RWPE1 (cell line): ENCODE results near the gene ATP1A1.

ENCODE experiments used
- CTCF ChIA-PET: fragments of 350-600 bp; sonication (Branson Sonifier 250); formaldehyde crosslinking; extraction: SDS; loops from one replicate; lab custom pipeline; 2021; lab: Yijun Ruan, JAX
- POLR2A ChIA-PET: fragments of 400-600 bp; formaldehyde crosslinking; extraction: SDS; loops from one replicate; lab custom pipeline; 2020; ENCODE audit warnings: antibody characterized with exemption; ENCODE audit not compliant: low non-redundant PET; lab: Yijun Ruan, JAX
- DNase-seq: peaks from one replicate; pipeline ENCODE4 v3.0.0; 2012; ENCODE audit warnings: low spot score
- H3K27ac ChIP-seq: fragments of 450-650 bp; 2 replicates; pipeline ENCODE4 v1.5.1; 2017
- CTCF ChIP-seq: fragments of 450-650 bp; conservative IDR thresholded peaks from 2 replicates; pipeline ENCODE4 v1.5.1; 2017; ENCODE audit warnings: low read depth, mild to moderate bottlenecking

ATP1A1 gene

GRCh38 chr1:116338400-116338799 is 34.6 kb upstream of the ATP1A1 start:
- TF ChIP-seq CTCF = no peak
- POLR2A ChIA-PET = no interaction called here
- CTCF ChIA-PET = no interaction called here
- H3K27ac ChIP-seq = no peak overlapping the region
- no peak for DNase-seq

- DNase-seq = peak; percentile 91
- ChIA-PET POLR2A (no interaction called here), CTCF (interaction anchor here (0.6 to 0.7 kb wide), 3 partner anchors 58 to 353 kb away, joined by 3 to 4 read pairs (median 4); no protein-coding TSS in a partner anchor)
- H3K27ac ChIP-seq = no peak overlapping the region
- no peak for TF ChIP-seq CTCF
Observed at GRCh38 chr1:116340506-116341231, 32.4 kb upstream of the ATP1A1 start.

GRCh38 chr1:116343019-116343418 is 30.0 kb upstream of the ATP1A1 start:
- no peak overlapping the region for H3K27ac ChIP-seq
- ChIA-PET CTCF (interaction anchor here (0.5 kb wide), 1 partner anchor 23 kb away, joined by 4 read pairs; no protein-coding TSS in a partner anchor), POLR2A (no interaction called here)

DNA sequence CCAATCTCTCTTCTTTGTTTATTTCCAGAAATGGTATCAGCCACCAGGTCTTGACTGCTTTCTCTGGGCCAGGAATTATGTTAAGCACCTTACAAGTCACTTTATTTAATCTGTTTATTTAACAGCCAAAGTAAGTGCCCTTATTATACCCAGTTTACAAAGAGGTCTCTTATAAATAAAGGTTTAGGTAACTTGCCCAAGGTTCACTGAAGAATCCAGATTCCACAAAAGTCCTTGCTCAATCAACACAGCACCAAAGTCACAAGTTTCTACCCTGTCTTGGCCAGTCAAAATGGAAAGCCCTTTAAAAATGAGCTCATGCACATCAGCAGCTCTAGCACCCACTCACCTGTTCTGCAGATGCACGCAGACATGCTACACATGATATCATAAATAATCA is 28.0 kb upstream of the ATP1A1 start:
- H3K27ac ChIP-seq = no peak overlapping the region
- POLR2A ChIA-PET = no interaction called here
- no peak for DNase-seq
- TF ChIP-seq CTCF = no peak
- CTCF ChIA-PET = interaction anchor here (1.0 kb wide), 1 partner anchor 18 kb away, joined by 6 read pairs; no protein-coding TSS in a partner anchor

More at GRCh38 chr1:116343019-116343418, 30.0 kb upstream of the ATP1A1 start:
- no peak for TF ChIP-seq CTCF
- no peak for DNase-seq

DNA sequence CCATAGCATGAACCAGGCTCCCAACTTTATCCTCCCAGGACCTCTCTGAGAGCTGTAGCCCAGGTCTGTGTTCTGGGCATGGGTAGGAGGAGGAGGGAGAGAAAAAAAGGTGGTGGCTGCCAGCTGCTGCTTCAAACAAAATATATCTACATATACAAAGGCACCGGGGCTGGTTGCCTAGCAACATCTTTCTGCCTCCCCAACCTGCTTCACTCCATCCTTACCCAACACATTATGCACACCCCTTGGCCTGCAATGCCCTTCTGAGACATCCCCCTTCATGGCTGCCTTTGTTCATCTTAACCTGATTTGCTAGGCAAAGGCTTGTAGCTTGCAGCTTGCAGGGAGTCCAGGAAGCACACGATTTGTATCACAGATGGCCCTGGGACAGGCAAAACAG is 27.2 kb upstream of the ATP1A1 start:
- ChIA-PET POLR2A (no interaction called here), CTCF (no interaction called here)
- no peak overlapping the region for H3K27ac ChIP-seq
- no peak for DNase-seq
- no peak for TF ChIP-seq CTCF

DNA sequence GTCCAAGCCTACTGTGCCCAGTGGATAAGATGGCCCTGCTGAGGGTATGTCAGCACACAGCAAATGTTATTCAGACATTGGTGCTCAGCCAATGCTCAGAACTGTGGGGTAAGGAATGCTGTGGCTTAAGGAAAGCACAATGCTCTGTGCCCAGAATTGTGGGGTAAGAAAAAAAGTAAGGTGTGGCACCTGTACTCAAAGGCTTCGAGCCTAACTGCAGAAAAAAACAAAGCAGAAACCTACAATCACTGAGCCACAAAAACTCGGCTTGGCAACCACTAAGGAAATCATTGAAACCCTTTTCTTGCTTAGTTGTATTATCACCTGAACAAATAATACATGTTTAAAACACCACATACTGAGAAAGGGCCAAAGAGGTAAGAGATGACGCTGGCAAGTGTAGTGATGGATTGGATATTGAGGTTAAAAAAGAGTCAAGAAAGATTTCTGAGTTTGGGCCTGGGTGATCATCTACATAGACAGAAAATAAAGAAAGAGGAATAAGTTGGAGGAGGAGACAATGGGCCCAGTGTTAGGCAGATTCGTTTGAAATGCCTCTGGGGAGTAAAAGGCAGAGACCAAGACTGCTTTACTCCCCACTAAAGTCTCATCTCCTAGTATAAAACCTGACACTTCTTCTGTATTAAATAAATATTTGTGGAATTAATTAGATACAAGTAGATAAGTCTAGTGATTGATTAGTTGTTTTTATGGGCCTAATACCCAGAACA is 25.9 kb upstream of the ATP1A1 start:
- ChIA-PET CTCF (no interaction called here), POLR2A (no interaction called here)
- no peak overlapping the region for H3K27ac ChIP-seq
- no peak for DNase-seq
- TF ChIP-seq CTCF = no peak
